Measurements from ENCODE around the gene KRT80. TPM values are rescaled to one million over a fixed set of nuclear protein-coding genes. Genes with fewer than 3 reads are reported as not detected.

Gene KRT80
- polyA plus RNA-seq, 3 donors, result 0.18 to 0.52 (median 0.37) TPM

DNA sequence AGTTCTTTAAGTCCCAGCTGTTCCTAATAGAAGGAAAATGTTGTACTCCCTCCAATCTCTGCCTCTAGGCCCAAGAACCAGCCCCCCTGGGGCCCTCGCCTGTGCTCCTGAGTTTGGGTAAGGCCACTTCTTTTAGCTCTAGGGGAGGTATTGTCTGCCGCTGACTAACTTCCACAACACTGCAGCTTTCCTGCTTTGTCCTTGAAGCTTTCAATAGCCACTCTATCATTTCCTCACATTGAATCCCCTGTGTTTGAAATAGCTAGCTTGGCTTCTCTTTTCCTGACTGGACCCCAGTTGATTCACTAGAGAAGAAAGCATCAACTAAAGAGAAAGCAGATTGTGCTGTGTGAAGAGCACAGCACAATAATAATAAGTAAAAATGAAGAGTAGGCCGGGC is 28.8 kb downstream of the KRT80 start:
- no peaks in the 10 kb centered on the region for H4K20me1 ChIP-seq (ENCODE audit: insufficient read depth, low read length)
- DNase-seq, result no peak
- H3K9ac ChIP-seq (ENCODE audit: insufficient read depth, low read length, poor library complexity, severe bottlenecking), result no peak overlapping the region
- H3K27me3 ChIP-seq (ENCODE audit: control insufficient read depth in 2 of 2, insufficient read depth in 2 of 2, low read length in 2 of 2), result no peaks in the 10 kb centered on the region
- Mint-ChIP-seq H3K36me3 (no peaks in the 10 kb centered on the region), H3K27ac (no peak overlapping the region), H3K4me1 (peaks cover 33% of the 10 kb centered on the region), H3K4me3 (no peak overlapping the region), H3K9me3 (peaks cover 0 to 5% (median 2%) of the 10 kb centered on the region in 7 donors), H3K27me3 (ENCODE audit: low read depth in 3 of 3) (peaks cover 2 to 5% (median 2%) of the 10 kb centered on the region in 3 donors)
- H3K4me1 ChIP-seq (ENCODE audit: control insufficient read depth in 1 of 2, insufficient read depth in 2 of 2, low read length in 2 of 2), result peaks cover 31 to 33% of the 10 kb centered on the region in 2 donors
- no peak overlapping the region for H3K27ac ChIP-seq (ENCODE audit: low read depth in 1 of 2, low read length in 2 of 2)
- H3K4me2 ChIP-seq (replicated peaks; ENCODE audit: extremely low read depth, low read length, poor library complexity, severe bottlenecking), result no peak overlapping the region
- 100% methylated on average over 1 of the region's 3 CpGs for WGBS (ENCODE audit: insufficient coverage)
- intact Hi-C loops (cut with micrococcal nuclease), result no loop called here
- no peaks in the 10 kb centered on the region for H3K79me2 ChIP-seq (ENCODE audit: insufficient read depth, low read length)
- H3K4me3 ChIP-seq (replicated peaks in 1 of 3; ENCODE audit: low read depth in 2 of 3, low read length in 3 of 3), result no peak overlapping the region
- H3K9me3 ChIP-seq (replicated peaks in 1 of 2; ENCODE audit: control insufficient read depth in 1 of 2, insufficient read depth in 1 of 2, low read length in 2 of 2), result no peaks in the 10 kb centered on the region
- no peaks in the 10 kb centered on the region for H3K36me3 ChIP-seq (replicated peaks in 1 of 2; ENCODE audit: control insufficient read depth in 1 of 2, insufficient read depth in 2 of 2, low read length in 2 of 2)
- no peak overlapping the region for H2AFZ ChIP-seq (ENCODE audit: insufficient read depth, low read depth, low read length, poor library complexity, severe bottlenecking)
- TF ChIP-seq, protein P1, sequence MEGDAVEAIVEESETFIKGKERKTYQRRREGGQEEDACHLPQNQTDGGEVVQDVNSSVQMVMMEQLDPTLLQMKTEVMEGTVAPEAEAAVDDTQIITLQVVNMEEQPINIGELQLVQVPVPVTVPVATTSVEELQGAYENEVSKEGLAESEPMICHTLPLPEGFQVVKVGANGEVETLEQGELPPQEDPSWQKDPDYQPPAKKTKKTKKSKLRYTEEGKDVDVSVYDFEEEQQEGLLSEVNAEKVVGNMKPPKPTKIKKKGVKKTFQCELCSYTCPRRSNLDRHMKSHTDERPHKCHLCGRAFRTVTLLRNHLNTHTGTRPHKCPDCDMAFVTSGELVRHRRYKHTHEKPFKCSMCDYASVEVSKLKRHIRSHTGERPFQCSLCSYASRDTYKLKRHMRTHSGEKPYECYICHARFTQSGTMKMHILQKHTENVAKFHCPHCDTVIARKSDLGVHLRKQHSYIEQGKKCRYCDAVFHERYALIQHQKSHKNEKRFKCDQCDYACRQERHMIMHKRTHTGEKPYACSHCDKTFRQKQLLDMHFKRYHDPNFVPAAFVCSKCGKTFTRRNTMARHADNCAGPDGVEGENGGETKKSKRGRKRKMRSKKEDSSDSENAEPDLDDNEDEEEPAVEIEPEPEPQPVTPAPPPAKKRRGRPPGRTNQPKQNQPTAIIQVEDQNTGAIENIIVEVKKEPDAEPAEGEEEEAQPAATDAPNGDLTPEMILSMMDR (IDR thresholded peaks at IDR 0.05), result no peak

GRCh38 chr12:52160200-52160599 is 31.6 kb downstream of the KRT80 start:
- peaks cover 16 to 17% of the 10 kb centered on the region in 2 donors for H3K4me1 ChIP-seq (ENCODE audit: control insufficient read depth in 1 of 2, insufficient read depth in 2 of 2, low read length in 2 of 2)
- H3K9me3 ChIP-seq (replicated peaks in 1 of 2; ENCODE audit: control insufficient read depth in 1 of 2, insufficient read depth in 1 of 2, low read length in 2 of 2), result no peaks in the 10 kb centered on the region
- no peak overlapping the region for H3K4me3 ChIP-seq (replicated peaks in 1 of 3; ENCODE audit: low read depth in 2 of 3, low read length in 3 of 3)
- Mint-ChIP-seq H3K9me3 (peaks cover 0 to 5% (median 2%) of the 10 kb centered on the region in 7 donors), H3K4me1 (peaks cover 18% of the 10 kb centered on the region), H3K36me3 (no peaks in the 10 kb centered on the region), H3K4me3 (no peak overlapping the region), H3K27me3 (ENCODE audit: low read depth in 3 of 3) (peaks cover 2 to 7% (median 2%) of the 10 kb centered on the region in 3 donors), H3K27ac (no peak overlapping the region)
- DNase-seq, result no peak
- H3K79me2 ChIP-seq (ENCODE audit: insufficient read depth, low read length), result no peaks in the 10 kb centered on the region
- no peak overlapping the region for H3K4me2 ChIP-seq (replicated peaks; ENCODE audit: extremely low read depth, low read length, poor library complexity, severe bottlenecking)
- H4K20me1 ChIP-seq (ENCODE audit: insufficient read depth, low read length), result no peaks in the 10 kb centered on the region
- H3K27me3 ChIP-seq (ENCODE audit: control insufficient read depth in 2 of 2, insufficient read depth in 2 of 2, low read length in 2 of 2), result no peaks in the 10 kb centered on the region
- no peak overlapping the region for H3K27ac ChIP-seq (ENCODE audit: low read depth in 1 of 2, low read length in 2 of 2)
- no peak overlapping the region for H3K9ac ChIP-seq (ENCODE audit: insufficient read depth, low read length, poor library complexity, severe bottlenecking)
- H2AFZ ChIP-seq (ENCODE audit: insufficient read depth, low read depth, low read length, poor library complexity, severe bottlenecking), result no peak overlapping the region
- no peaks in the 10 kb centered on the region for H3K36me3 ChIP-seq (replicated peaks in 1 of 2; ENCODE audit: control insufficient read depth in 1 of 2, insufficient read depth in 2 of 2, low read length in 2 of 2)
- intact Hi-C loops (cut with micrococcal nuclease), result no loop called here
- 92% methylated on average over 4 of the region's 4 CpGs for WGBS (ENCODE audit: insufficient coverage)
- TF ChIP-seq, protein P1 (IDR thresholded peaks at IDR 0.05), result no peak
